ENCODE measurements around the gene PCDHGA1.

PCDHGA1 gene

GRCh38 chr5:141528291-141528984 lies 198.1 kb downstream of the PCDHGA1 start:
- no peak for DNase-seq (ENCODE audit: low read depth in 2 of 3, low spot score in 2 of 3)

DNA sequence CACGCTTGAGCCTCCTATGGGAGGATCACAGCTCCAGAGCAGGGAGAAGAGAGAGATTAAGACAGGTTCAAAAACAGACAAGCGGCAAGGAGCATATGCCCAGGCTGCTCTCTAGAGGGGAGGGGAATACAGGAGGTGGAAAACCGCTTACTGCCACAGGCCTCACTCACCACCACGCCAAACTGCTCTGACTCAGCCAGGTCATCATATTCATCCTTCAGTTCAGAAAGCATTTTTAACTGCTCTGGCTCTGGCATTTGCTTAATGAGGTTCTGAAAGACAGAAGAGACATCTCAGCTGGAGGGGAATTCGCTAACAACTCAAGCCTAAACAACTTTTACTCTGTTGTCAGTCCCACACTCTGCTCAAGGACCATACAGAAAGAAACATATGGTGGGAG lies 198.7 kb downstream of the PCDHGA1 start:
- no peak for DNase-seq (ENCODE audit: low read depth in 2 of 3, low spot score in 2 of 3)

- DNase-seq (ENCODE audit: low read depth in 2 of 3, low spot score in 2 of 3) = no peak
Observed at GRCh38 chr5:141529873-141530272, 199.6 kb downstream of the PCDHGA1 start.

GRCh38 chr5:141532726-141533125 lies 202.4 kb downstream of the PCDHGA1 start:
- no peak for DNase-seq (ENCODE audit: low read depth in 2 of 3, low spot score in 2 of 3)

DNA sequence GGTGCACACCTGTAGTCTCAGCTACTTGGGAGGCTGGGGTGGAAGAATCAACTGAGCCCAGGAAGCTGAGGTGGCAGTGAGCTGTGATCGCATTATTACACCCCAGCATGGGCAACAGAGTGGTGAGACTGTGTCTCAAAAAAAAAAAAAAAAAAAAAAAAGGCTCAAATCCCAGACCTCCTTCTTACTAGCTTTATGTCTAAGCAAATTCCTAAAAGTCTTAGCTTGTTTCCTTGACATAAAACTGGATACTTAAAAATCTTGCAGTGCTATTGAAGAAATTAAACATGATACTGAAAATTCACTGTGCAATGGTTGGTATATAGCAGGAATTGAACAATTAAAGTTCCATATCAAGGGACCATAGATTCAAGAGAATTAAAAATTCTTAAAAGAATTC lies 203.6 kb downstream of the PCDHGA1 start:
- DNase-seq (ENCODE audit: low read depth in 2 of 3, low spot score in 2 of 3) = no peak

DNA sequence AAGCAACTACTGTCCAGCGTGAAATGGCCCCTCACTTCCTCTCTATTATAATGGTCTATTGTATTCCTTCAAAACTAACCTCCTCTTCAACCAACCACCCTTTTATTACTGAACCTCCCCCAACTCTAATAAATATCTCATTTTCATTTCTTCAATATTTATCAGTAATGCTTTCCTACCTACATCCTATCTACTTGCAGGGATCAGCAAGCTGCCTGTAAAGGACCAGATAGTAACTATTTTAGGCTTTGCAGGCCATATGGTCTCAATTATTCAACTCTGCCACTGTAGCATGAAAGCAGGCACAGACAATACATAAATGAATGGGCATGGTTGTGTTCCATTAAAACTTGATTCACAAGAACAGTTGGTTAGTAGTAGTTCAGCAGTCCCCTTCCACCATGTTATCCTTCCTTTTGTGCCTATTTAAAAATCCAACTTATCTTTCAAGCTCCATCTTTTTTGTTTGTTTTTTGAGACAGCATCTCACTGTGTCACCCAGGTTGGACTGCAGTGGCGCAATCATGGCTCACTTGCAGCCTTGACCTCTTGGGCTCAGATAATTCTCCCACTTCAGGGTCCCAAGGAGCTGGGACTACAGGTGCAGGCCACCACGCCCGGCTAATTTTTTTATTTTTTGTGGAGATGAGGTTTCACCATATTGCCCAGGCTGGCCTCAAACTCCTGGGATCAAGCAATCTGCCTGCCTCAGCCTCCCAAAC lies 204.3 kb downstream of the PCDHGA1 start:
- no peak for DNase-seq (ENCODE audit: low read depth in 2 of 3, low spot score in 2 of 3)

DNA sequence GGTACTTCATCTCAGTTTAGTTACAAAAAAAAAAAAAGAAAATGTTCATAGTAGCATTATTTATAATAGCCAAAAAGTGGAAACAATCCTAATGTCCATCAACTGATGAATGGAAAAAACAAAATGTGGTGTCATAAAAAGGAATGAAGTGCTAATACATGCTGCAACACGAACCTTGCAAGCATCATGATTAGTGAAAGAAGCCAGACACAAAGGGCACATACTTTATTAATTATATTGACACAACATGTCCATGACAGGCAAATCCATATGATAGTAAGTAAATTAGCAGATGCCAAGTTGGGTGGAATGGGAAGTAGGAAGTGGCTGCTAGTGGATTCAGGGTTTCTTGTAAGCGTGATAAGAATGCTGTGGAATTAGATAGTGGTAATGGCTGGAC lies 212.7 kb downstream of the PCDHGA1 start:
- no peak for DNase-seq (ENCODE audit: low read depth in 2 of 3, low spot score in 2 of 3)

DNA sequence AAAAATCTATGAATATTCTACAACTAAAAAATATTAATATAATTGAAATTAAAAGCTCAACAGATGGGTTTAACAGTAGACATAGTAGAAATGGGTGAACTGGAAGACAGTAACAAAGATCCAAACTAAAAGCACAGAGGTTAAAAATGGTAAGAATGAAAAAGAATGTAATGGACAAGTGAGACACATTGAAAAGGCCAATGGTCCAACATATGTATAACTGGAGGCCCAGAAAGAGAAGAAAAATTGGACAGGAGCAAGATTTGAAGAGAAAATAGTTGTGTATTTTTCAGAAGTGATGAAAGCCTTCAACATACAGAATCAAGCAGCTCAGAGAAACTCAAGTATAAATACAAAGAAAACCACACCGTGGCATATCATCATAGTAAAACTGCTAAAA lies 217.2 kb downstream of the PCDHGA1 start:
- no peak for DNase-seq (ENCODE audit: low read depth in 2 of 3, low spot score in 2 of 3)

DNA sequence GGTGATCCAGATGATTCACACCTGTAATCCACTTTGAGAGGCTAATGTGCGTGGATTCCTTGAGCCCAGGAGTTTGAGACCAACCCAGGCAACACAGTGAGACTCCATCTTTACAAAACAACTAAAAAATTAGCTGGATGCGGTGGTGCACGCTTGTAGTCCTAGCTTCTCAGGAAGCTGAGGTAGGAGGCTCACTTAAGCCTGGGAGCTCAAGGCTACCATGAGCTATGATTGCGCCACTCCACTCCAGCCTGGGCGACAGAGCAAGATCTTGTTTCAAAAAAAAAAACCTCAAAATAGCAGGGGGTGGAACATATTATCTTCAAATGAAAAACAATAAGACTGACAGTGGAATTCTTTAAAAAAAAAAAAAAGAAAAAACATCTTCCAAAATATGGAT lies 217.6 kb downstream of the PCDHGA1 start:
- DNase-seq (ENCODE audit: low read depth in 2 of 3, low spot score in 2 of 3) = no peak

GRCh38 chr5:141557681-141558136 lies 227.4 kb downstream of the PCDHGA1 start:
- peak; percentile 15 to 55 (median 52) for DNase-seq (ENCODE audit: low read depth in 2 of 3, low spot score in 2 of 3)

- no peak for DNase-seq (ENCODE audit: low read depth in 2 of 3, low spot score in 2 of 3)
Observed at GRCh38 chr5:141558150-141558549, 227.8 kb downstream of the PCDHGA1 start.

GRCh38 chr5:141559461-141559860 lies 229.1 kb downstream of the PCDHGA1 start:
- no peak for DNase-seq (ENCODE audit: low read depth in 2 of 3, low spot score in 2 of 3)

- no peak for DNase-seq (ENCODE audit: low read depth in 2 of 3, low spot score in 2 of 3)
Observed at GRCh38 chr5:141560151-141560550, 229.8 kb downstream of the PCDHGA1 start.

DNA sequence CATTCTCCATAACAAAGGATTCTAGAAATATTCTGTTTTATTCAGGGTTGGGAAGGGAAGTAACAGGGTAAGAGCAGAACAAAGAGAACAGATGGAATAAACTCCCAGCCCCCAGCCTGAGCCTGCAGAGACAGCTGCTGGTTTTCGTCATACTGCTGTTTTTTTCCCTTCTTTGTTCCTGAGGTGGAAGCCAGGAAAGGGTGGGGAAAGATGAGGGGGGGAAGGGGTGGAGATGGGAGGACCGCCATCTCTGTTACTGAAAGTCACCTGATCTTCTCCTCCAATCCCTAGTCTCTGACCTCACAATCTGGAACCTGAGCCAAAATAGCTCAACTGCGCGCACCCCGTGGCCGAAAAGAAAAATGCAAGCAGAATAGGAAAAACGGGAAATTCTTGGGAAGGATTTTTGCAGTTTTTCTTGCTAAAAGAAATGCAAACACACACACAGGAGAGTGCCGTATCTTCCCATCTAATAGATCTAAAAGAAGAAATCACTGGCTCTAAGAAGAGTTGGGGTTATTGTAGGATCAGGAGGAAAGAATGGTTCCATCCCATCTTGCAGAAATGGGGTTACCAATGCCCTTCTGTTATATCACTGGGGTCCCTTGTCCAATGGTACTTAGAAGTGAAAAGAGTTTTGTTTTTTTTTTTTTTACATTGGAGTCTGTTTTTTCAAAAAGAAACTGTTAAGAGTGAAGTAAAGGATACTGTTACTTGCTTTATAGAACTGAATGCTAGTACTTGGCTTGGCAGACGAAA lies 230.6 kb downstream of the PCDHGA1 start:
- no peak for DNase-seq (ENCODE audit: low read depth in 2 of 3, low spot score in 2 of 3)

All from activated CD8-positive, alpha-beta memory T cell treated with anti-CD3 and anti-CD28 coated beads for 48 hours (primary cell).